GM21528 (cell line): Measurements from ENCODE around the gene ETFB.
"Not testable (repeated sequence)": the region's sequence is repeated elsewhere in the genome, so short reads cannot be mapped to it uniquely, and the experiment has no call there.

Experiments
- ATAC-seq: cut with Tn5 transposase; IDR thresholded peaks from one replicate; pipeline ENCODE4 v1.9.1; 2021; ENCODE audit warnings: mild to moderate bottlenecking, moderate library complexity; ENCODE audit not compliant: unreplicated experiment, low FRiP score

ETFB gene

DNA sequence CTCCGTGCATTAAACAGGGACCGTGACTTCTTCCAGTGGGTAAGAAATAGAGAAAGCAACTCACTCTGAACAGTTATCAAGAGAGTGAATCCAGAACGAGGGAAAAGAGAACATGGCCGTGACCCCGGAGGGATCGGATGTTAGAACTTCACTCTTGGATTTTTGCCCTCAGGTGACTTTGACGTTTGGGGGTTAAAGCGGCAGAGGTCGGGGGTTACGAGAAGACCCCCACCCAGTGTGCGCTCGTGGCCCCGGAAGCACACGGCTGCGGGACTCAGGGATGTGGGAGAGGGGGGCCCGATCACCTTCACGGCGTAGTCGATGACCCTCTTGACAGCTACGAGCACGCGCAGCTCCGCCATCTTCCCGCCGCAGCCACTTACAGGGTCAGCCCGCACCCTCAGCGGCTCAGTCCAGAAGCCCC is at the start of gene ETFB:
TSS of gene ETFB (minus strand) at position 424 of the 424 bp plus-strand sequence. CDS start at position 362, 62 bp downstream.
- ATAC-seq, result peak; percentile 0

GRCh38 chr19:51415187-51415586 is 49.0 kb upstream of the ETFB start:
- ATAC-seq, result no peak

DNA sequence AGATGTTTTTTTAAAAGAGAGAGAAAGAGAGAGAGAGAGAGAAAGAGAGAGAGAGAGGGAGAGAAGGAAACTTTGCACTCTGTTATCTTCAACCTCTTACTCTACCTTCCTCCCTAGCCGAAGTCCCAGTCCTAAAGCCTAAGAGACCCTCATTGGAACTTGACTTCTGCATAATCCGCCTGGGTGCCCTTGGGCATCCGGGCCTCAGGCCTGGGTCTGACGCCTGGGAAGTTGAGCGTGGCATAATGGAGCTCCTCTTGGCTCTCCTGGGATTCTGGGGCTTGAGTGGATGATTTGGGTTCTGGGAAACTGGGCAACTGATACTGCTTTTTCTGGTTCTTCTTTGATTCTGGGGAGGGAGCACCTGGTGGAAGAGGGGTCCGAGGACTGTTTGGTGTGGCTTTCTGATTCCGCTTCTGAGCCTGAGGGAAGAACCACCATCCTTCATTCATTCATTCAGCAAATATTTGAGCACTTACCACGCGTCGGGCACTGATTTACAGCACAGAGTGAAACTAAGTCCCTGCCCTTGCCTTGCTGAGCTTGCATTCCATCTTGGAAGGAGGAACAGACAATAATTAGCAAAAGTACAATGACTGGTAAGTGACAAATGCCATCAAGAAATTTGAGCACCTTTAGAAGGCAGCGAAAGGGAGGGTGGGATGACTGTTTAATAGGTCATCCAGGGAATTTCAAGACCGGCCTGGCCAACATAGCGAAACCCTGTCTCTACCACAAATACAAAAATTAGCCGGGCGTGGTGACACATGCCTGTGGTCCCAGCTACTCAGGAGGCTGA is 45.0 kb upstream of the ETFB start:
- no peak for ATAC-seq

DNA sequence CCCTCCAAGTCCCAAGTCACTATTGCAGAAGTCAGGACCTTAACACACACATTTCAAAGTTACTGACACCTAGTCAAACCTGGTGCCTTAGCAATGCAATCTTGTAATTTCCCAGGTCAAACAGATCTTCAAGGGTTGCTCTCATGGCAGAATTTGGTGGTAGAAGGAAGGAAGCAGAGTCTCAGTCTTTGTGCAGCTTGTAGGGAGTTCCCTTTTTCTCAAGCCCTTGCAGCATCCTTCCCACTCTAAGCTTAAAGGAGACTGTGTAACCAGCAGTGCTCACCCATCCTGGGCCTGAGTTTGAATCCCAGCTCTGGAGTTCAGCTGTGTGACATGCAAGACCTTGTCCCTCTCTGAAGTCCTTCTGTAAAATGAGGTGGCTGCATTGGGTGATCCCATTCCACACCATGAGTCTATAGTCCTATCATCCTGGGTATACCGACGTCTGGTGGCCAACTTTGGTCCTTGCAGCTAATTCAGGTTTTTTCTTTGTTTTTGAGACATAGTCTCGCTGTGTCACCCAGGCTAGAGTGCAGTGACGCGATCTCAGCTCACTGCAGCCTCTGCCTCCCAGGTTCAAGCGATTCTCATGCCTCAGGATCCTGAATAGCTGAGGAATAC is 41.4 kb upstream of the ETFB start:
- ATAC-seq, result no peak

DNA sequence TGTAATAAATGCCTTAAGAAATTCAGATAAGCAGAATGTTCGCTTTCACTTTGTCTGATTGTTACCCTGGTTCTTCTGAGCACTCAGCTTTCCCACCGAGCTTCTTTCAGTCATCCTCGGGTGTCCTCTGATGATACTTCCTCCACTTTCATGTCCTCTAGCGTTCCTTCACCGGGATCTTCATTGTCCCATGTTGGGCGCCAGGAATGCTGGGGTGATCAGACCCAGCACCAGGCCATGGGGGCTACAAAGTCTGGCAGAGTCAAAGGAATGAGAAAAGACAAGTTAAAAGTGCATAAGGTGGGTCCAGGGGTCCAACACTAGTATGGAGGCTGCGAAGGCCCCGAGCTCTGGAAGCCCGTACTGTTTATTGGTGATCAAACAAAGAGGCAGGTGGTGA is 35.9 kb upstream of the ETFB start:
- ATAC-seq, result no peak

- not testable (repeated sequence) for ATAC-seq
Measured at GRCh38 chr19:51399936-51400335, 33.7 kb upstream of the ETFB start.

- no peak for ATAC-seq
Measured at GRCh38 chr19:51399231-51399630, 33.0 kb upstream of the ETFB start.

GRCh38 chr19:51398096-51398704 is 32.0 kb upstream of the ETFB start:
- ATAC-seq, result no peak

DNA sequence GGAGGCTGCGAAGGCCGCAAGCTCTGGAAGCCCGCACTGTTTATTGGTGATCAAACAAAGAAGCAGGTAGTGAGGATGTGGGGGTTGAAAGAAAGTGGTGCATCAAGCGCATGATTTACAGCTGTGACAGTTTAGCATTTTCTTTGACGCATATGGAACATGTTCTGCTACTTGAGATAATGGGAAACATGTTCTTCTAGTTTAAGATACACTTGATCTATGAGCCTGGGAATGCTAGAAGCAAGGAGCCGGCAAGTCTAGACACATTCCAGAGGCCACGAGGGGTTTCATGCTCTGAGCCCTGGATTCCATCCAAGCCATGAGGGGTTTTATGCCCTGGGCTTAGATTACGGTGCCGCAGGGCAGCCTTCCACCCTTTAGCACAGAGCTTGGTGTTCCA is 31.3 kb upstream of the ETFB start:
- ATAC-seq, result not testable (repeated sequence)

DNA sequence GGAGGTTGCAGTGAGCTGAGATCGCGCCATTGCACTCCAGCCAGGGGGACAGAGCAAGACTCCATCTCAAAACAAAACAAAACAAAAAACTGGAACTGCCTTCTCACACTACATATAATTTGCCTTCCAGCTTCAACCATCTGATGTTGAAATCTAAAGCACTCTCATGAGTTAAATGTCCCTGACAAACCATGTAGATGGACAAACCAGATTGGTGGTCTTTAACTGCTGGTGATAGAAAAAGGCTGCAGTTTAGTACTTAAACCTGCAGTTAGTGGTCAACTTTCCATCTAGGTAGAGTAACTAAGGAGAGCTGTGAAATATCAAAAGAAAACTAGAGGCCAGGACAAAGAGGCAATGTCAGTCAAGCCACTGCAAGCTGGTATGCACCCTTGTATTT is 30.0 kb upstream of the ETFB start:
- ATAC-seq, result no peak

GRCh38 chr19:51394050-51394836 is 28.1 kb upstream of the ETFB start:
- ATAC-seq, result peak; percentile 86

DNA sequence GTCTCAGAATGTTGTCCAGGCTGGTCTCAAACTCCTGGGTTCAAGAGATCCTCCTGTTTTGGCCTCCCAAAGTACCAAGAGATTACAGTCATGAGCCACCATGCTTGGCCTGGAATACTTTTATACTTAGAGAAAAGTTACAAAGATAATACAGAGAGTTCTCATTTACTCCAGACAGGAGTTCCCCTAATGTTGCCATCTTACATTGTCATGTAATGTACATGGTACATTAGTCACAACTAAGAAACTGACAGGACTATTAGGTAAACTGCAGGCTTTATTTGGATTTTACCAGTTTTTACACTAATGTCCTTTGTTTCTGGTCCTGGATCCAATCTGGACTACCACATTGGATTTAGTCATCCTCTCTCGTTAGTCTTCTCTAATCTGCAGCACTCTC is 26.5 kb upstream of the ETFB start:
- no peak for ATAC-seq

GRCh38 chr19:51391073-51391611 is 25.0 kb upstream of the ETFB start:
- no peak for ATAC-seq

- ATAC-seq, result no peak
Measured at GRCh38 chr19:51389143-51389542, 23.0 kb upstream of the ETFB start.

- no peak for ATAC-seq
Measured at GRCh38 chr19:51387924-51388389, 21.8 kb upstream of the ETFB start, which contains the start of gene LIM2. Gene LIM2 (minus strand): TSS chr19:51387974. CDS start chr19:51387443, 531 bp downstream.

DNA sequence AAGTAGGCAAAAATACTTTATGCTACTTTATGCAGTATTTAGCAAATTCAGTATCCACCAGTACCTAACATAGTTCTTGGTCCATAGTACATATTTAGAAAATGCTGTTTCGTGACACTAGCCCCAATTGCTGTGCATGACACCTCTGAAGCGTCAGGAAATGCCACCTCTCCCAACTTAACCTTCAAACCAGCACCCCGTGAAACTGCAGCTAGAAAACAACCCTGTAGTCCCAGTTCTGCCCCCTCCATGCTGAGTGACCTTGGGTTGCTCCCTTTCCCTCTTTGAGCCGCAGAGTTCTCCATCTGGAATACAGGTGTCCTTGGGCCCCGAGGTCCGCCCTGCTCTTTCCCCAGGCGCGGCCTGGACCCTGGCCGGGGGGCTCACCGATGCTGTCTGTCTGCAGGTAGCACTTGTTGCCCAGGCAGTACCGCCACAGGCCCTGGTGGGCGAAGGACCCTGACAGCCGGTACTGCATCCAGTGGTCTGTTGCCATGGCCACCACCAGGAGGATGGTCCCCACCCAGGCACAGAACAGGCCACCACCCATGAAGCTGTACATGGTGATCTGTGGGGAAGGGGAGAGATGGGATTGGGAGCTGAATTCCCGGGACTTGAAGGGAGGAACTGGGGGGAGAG is 20.8 kb upstream of the ETFB start:
- no peak for ATAC-seq

GRCh38 chr19:51382004-51382403 is 15.8 kb upstream of the ETFB start:
- ATAC-seq, result no peak

DNA sequence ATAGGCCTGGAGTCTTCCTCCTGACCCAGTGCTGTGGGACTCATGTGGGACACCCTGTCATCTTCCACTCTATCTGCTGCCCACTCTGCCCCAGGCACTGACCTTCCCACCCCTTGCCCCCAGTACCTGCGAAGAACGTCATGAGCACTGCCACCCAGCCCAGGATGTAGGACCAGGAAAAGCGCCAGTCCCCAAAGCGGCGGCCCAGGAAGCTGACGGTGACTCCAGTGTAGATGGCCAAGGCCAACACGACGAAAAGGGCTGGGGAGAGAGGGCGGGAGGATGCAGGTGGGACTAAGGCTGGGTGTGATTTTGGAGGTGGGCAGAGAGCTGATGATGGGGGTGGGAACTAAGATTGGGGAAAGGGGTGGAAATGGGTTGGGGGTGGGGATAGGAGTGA is 14.2 kb upstream of the ETFB start:
- no peak for ATAC-seq

- ATAC-seq, result no peak
Measured at GRCh38 chr19:51377422-51377821, 11.2 kb upstream of the ETFB start.
